WTC11 (cell line): Measurements from ENCODE around the gene GARS1.

ENCODE experiments used
- JUN ChIP-seq: sonication (generic); formaldehyde crosslinking; IDR thresholded peaks from 2 replicates; pipeline ENCODE4 v1.8.0; 2023; ENCODE audit warnings: mild to moderate bottlenecking, missing genetic modification reagents
- MXD4 ChIP-seq: fragments of 250-450 bp; sonication (Bioruptor Pico); IDR thresholded peaks from 2 replicates; pipeline ENCODE4 v1.8.0; 2021; ENCODE audit warnings: mild to moderate bottlenecking, moderate library complexity, borderline replicate concordance
- NFYB ChIP-seq: sonication (generic); formaldehyde crosslinking; conservative IDR thresholded peaks from 2 replicates; pipeline ENCODE4 v1.8.0; 2022; ENCODE audit warnings: low read depth, missing genetic modification reagents
- ZNF232 ChIP-seq: sonication (generic); formaldehyde crosslinking; IDR thresholded peaks from 2 replicates; pipeline ENCODE4 v1.8.0; 2022; ENCODE audit warnings: mild to moderate bottlenecking, missing genetic modification reagents
- TF ChIP-seq, protein P1 (sequence below): fragments of 200-600 bp; IDR thresholded peaks from 2 replicates; pipeline ENCODE4 v1.8.0; 2022; ENCODE audit warnings: antibody characterized with exemption

DNA sequence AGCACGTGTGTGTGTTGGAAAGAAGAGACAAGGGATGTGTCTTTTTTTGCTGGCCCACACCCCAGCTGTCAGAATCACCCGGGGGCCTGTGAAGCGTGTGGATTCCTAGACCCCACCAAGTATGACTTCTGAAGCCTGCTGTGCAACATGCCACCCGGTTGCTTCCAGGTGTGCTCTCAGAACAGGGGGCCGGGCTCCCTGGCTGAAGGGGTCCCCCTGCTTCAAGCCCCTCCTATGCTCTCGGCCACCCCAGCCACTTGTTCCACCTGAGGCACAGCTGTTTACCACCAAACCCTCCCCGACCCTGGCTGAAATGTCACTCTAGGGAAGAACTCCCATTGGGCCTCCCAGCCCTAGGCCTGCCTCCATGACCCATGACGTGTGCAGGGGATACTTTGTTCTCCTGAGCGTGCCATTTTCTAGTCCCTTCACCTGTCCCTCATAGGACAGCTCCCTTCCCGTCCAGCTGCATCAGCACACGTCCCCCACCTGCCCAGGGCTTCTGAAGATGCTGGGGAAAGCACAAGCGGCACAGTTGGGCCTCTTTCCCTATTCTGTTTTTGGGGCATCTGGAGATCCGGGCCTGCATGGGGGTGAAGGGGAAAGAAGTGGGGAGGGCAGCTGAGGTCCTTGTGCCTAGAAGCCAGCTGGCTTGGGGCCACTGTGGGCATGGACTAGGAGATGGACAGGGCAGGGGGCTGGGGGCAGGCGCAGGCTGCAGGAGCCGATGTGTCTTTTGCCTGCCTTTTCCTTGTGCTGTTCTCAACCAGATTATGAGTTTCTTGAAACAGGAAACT lies 54.3 kb downstream of the GARS1 start:
- TF ChIP-seq NFYB (CRISPR knock-in tag) (no peak), JUN (CRISPR knock-in tag) (no peak), MXD4 (CRISPR knock-in tag) (no peak), ZNF232 (CRISPR knock-in tag) (no peak)
- TF ChIP-seq, protein P1, sequence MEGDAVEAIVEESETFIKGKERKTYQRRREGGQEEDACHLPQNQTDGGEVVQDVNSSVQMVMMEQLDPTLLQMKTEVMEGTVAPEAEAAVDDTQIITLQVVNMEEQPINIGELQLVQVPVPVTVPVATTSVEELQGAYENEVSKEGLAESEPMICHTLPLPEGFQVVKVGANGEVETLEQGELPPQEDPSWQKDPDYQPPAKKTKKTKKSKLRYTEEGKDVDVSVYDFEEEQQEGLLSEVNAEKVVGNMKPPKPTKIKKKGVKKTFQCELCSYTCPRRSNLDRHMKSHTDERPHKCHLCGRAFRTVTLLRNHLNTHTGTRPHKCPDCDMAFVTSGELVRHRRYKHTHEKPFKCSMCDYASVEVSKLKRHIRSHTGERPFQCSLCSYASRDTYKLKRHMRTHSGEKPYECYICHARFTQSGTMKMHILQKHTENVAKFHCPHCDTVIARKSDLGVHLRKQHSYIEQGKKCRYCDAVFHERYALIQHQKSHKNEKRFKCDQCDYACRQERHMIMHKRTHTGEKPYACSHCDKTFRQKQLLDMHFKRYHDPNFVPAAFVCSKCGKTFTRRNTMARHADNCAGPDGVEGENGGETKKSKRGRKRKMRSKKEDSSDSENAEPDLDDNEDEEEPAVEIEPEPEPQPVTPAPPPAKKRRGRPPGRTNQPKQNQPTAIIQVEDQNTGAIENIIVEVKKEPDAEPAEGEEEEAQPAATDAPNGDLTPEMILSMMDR: no peak
